HG03521 (cell line): ENCODE measurements around the gene TNFRSF12A.

Experiments
- ATAC-seq: cut with Tn5 transposase; IDR thresholded peaks from one replicate; pipeline ENCODE4 v1.9.1; 2021; ENCODE audit warnings: mild to moderate bottlenecking, moderate library complexity; ENCODE audit not compliant: unreplicated experiment

TNFRSF12A gene

DNA sequence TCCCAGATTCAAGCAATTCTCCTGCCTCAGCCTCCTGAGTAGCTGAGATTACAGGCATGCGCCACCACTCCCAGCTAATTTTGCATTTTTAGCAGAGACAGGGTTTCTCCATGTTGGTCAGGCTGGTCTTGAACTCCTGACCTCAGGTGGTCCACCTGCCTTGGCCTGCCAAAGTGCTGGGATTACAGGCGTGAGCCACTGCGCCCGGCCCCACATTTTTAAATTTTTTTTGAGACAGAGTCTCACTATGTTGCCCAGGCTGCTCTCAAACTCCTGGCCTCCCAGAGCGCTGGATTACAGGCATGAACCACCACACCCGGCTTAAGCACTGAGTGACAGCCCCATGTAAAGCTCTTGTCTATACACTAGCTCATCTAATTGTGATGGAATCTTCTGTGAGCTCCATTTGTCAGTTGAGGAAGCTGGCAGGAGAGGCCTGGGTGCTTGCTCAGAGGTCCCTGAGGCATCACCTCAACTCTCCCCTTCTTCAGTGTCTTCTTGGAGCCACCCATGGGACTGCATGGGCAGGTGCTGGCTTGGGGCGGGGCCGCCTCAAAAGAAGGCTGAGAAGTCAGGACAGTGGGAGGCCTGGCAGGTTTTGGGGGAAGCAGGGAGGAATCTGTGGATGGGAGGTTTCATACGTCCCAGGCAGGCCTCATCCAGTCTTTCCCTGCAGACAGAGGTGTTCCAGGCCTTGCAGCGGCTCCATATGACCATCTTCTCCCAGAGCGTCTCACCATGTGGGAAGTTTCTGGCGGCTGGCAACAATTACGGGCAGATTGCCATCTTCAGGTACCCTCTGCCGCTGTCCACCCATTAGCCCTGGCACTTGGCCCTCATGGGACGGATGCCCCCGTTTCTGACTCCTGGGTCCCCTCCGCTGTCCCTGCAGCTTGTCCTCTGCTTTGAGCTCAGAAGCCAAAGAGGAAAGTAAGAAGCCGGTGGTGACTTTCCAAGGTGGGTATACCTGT is 5.1 kb downstream of the TNFRSF12A start:
- no peak for ATAC-seq

DNA sequence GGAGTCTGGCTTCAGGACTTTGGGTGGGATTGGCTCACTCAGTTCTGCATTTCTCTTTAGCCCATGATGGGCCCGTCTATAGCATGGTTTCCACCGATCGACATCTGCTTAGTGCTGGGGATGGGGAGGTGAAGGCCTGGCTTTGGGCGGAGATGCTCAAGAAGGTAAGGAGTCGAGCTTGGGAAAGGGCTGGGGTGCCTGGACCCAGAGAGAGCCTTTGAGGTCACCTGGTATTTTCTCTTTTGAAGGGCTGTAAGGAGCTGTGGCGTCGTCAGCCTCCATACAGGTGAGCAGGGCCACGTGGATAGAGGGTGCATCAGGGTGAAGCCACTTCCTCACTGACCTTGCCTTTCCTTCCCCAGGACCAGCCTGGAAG is 5.8 kb downstream of the TNFRSF12A start:
- no peak for ATAC-seq

DNA sequence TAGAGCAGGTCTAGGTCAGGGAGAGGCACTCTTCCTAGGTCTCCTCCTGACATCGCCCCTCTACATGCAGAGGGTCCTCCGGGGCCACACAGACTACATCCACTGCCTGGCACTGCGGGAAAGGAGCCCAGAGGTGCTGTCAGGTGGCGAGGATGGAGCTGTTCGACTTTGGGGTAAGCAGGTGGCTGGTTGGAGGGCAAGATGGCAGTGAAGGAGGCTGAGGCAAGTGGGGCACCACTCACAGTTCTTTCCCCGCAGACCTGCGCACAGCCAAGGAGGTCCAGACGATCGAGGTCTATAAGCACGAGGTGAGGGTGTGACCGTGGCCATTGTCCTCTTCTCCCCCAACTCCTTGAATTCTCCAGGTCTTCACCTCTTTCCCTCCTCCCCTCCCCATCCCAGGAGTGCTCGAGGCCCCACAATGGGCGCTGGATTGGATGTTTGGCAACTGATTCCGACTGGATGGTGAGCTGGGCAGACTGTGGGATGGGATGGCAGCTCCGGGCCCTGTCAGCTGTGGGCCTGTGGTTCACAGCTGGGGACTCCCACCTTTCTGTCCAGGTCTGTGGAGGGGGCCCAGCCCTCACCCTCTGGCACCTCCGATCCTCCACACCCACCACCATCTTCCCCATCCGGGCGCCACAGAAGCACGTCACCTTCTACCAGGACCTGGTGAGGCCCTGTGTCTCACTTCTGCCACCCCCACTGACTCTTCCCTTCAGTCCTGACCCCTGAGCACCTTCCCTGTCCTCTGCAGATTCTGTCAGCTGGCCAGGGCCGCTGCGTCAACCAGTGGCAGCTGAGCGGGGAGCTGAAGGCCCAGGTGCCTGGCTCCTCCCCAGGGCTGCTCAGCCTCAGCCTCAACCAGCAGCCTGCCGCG is 6.7 kb downstream of the TNFRSF12A start:
- ATAC-seq = no peak

DNA sequence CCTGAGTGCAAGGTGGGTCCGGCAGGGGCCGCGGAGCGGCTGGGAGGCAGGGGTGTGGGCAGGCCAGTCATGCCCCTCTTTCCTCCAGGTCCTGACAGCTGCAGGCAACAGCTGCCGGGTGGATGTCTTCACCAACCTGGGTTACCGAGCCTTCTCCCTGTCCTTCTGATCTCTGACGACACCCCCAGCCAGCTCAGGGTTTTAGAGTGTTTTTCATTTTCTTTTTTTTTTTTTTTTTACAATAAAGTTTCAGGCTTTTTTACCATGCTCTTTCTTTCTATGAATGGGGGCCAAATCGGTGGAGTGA is 7.3 kb downstream of the TNFRSF12A start:
- no peak for ATAC-seq

DNA sequence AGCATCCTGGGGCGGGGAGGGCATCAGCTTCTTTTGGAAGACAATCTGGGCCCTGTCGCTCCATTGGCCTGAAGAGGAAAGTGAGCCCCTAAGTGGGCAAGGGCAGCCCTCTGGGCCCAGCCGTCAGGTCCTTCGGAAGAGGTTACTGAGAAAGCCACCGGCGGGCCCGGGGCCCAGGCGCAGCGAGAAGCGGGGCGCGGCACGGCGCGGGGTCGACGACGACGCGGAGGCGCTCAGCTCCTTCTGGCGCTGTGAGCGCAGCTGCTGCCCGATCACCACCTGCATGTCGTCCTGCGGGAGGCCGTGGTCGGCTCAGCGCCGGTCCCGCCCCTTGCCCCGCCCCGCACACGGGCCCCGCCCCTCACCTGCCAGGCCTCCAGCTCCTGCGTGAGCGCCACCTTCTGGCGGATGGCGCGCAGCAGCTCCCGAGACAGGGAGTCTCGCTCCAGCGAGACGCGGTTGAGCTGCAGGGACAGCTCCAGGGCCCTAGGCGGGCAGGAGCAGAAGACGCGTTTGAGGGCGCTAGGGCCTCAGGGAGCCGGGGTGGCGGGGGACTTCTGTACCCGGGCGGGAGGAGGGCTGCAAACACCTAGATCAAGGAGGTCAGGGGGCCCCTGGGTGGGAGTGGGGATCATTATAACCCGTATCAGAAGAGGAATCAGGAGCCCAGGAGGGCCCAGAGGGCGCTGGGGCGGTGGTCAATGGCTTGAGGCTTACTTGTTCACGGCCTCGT is 8.0 kb downstream of the TNFRSF12A start:
- ATAC-seq = no peak

DNA sequence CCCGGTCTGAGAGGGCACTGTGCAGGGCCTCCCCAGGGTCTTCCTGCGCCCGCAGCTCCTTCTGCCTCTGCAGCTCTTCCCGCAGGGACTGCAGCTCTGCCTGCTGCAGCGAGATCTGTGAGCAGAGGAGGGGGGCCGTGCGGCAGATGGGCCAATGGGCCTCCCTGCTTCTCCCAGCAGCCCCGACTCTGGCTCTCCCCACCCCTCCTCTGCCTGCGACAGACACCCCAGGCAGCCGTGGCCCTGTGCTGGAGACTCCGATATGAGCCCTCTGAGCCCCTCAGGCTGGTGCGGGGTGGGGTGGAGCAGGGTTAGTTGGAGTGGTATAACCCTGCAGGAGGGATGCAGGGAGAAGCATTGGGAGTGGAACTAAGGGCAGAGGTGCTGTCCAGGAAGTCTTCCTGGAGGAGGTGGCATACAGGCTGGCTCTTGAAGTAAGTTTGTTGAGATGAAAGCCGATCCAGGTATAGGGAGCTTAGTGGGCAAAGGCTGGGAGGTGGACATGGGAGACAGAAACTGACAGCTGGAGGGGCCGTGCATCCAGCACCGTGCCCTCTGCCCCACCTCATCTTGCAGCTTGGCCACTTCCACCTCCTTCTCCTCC is 8.7 kb downstream of the TNFRSF12A start:
- ATAC-seq = no peak

DNA sequence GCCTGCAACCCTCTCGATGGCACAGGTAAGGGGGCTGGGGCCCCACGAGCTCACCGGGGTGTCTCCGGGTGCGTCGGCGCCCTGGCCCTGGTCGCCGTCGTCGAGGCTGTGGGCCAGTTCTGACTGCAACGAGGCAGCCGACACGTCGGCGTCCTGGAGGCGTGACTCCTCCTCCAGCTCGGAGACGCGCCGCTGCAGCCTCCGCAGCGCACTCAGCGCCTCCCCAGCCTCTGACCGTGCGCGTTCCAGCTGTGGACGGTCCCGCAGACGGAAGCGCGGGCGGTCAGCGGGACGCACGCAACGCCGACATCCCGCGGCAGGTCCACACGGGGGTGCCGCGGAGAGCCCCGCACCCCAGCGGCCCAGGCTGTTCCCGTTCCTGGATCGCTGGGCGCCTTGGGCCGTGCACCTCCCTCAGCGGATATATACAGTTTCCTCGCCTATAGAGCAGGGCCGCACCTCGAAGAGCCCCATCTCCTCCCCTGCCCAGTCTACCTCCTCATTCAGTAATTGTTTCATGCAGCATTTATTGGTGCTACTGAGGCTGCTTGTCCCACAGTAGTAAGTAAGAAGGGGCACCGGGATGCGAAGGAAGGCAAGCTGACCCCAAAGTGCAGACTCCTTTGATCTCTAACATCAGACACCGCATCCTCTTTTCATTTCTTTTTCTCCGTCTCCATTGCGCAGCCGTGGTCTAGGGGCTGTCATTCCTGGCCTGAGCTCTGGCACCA is 9.5 kb downstream of the TNFRSF12A start:
- no peak for ATAC-seq

DNA sequence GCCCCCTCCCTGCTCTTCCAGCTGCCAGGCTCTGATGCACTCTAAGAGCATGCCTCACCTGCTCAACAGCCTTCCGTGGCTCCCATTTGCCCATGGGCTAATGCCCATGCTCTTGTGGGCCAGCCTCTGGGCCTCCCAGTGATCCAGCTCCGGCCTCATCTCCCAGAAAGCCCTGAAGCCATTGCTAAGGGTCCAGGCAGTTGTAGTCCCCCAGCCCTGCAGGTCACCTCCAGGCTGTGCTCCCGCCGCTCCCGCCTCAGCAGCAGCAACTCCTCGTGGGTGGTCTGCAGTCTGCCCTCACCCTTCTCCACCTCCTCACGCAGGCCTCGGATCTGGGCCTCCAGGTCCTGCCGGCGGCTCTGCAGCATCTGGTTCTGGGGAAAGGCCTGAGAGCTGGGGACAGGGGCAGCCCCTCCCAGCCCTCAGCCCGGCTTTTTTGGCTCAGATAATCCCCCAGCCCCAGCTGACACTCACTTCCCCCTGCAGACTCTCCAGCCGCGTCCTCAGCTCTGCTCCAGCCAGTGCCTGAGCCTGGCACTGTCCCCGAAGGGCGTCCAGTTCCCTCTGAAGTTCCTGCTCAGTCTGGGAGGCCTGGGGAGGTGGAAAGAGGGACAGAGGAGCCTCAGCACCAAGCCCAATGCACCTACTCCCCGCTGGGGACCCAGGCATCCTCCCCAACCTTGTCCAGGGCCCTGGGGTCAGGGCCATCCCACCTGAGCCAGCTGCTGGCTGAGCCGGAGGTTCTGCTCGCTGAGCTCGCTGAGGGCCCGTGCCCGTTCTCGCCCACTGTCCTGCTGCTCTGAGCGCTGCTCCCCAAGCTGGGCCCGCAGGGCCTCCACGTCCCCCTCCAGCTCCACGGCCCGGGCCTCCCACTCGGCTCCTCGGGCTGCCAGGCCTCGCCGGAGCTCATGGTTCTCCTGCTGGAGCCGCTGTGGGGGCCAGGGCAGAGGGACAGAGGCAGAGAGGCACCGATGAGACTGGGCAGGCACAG is 10.3 kb downstream of the TNFRSF12A start:
- no peak for ATAC-seq

DNA sequence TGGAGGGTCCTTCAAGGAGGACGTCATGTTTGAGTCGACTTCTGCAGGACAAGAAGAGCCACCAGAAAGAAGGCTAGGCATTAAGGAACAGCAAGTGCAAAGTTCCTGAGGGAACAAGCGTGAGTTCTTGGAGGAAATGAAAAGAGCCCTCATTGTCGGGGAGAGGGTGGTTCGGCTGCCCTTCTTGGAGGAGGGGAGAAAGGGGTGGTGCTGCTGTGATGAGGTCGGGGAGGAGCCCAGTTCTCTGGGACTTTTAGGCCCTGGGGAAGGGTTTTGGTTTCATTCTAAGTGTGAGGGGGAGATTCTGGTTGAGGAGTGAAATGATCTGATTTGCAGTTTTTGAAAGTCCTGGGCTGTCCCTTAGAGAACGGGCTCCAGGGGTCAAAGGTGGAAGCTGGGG is 12.5 kb downstream of the TNFRSF12A start:
- ATAC-seq = no peak

DNA sequence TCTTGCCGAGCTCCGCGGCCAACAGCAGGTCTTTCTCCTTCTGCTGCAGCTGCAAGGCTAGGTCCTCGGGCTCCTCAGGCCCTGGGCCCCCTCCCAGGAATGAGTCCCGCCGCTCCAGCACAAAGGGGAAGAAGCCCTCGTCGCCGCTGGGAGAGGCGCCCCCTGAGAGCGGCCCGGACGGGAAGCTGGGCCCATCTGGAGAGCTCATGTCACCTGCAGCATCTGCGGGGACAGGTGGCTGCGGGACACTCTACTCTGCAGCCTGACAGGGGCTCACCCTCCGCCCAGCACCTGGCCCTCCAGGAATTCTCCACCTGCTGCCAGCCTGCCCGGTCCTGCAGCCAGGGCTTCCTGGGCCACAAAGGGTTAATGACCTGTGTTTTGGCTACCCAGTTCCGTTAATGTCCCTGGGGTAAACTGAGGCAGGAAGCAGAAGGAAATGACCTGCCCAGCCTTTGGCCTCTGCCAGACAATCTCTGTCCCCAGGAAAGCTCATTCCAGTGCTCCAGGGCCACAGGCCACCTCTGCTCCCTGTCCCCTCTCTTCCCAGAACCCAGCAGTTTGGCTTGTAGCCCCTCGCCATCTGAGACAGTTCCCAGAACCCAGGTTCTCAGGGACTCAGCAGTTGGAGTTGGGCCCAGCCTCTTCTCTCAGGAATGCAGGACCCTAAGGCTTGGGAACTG is 15.3 kb downstream of the TNFRSF12A start:
- no peak for ATAC-seq

DNA sequence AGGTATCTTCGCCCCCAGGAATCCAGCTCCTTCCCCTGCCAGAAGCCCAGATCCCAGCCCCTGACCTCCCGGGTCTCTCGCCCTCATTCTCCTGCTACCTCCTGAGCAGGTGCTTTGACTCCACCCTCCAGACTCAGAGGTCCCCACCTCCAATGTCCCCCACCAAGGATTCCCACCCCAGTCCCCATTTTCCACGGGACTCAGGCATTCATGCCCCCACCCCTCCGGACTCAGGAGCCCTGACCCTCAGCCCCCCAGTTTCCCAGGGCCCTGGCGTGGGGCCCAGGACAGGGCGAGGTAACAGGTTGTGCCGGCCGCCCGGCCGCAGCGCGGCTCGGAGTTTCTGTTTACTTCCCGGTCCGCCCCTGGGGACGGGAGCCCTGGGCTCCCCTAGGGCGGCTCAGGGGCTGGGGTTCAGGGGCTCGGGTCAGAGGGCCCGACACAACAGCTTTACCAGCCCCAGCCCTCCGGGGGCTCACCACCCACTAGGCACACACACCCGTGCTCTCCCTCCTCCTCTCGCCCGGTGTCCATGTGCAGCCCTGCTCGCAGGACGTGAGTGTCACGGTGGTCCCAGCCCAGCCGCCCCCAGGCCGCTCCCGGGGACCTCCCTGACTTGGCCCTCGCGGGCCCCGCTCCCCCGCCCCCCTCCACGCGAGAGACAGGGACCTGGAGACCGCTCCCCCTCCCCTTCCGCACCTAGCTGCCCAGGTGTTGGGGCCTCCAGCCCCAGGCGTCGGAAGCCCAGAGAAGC is 16.0 kb downstream of the TNFRSF12A start:
- ATAC-seq = no peak

DNA sequence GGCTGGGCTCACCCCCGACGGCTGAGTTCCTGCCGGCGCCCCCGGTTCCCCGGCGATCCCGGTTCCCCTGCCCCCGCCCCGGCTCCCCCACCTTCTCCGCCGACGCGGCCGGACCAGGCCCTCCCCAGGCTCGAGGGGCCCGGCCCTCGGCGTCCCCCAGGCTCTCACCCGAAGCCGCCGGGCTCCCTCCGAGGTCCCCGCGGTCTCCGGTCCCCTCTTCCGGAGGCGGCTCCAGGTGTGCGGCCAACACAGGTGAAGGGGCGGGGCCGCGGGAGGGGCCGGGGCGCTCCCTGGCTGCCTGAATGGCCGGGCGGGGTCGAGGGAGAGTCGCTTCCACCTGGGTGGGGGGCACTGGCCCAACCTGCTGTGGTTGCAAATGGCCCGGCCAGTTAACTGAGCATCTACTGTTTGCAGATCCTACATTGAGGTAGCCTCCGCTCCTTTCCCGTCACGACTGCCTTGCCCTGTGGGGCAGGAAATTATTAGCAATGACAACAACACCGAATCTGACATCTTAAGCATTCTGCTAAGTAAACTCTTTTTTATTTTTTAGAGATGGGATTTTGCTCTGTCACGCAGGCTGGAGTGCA is 16.7 kb downstream of the TNFRSF12A start, which contains the start of gene BICDL2:
BICDL2 (minus strand) TSS at position 219 of the 590 bp plus-strand sequence. CDS start 1,448 bp downstream, outside the sequence.
- no peak for ATAC-seq

DNA sequence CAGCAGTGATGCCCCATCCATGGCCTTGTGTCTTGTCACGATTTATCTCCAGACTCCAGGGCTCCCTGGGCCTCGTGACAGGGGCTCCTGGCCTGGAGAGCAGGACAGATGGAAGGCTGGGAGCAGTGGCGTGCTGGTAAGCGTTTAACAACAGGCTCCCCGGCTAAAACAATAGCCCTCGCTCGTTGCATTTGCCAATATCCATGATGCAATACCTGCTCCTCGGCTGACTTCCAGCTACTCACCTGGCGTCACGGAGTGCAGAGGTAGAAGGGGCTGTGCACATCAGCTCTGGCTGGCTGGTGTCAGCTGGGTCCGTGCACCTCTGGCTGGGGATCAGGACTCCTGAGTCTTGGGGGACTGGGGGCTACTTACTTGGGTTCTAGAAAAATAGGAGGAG is 18.1 kb downstream of the TNFRSF12A start:
- no peak for ATAC-seq

DNA sequence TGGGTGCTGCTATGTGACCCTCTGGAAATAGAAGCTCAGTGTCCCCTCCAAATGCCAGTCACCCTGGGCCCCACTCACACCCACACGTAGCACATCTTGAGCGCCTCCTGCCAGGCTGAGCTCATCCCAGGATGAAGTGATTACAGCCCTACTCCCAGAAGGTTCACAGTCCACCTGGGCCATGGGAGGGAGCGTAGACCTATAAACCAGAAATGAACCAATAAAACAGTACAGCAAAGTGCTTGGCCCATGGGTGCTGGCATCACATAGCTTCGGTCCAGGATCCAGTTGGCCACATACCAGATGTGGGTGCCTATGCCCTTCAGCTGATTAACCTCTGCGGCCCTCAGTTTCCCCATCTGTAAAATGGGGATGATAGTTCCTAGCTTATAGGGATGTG is 18.7 kb downstream of the TNFRSF12A start:
- ATAC-seq = no peak

DNA sequence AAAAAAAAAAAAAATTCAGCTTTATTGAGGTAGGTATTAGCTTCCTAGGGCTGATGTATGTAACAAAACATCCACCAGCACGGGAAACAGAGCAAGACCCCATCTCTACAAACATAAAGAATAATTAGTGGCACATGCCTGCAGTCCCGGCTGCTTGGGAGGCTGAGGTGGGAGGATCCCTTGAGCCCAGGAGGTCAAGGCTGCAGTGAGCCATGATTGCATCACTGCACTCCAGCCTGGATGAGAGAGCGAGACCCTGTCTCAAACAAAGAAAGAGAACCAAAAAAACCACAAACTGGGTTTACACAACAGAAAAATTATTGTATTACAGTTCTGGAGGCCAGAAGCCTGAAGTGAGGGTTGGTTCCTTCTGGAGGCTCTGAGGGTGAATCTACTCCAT is 22.2 kb downstream of the TNFRSF12A start:
- no peak for ATAC-seq

DNA sequence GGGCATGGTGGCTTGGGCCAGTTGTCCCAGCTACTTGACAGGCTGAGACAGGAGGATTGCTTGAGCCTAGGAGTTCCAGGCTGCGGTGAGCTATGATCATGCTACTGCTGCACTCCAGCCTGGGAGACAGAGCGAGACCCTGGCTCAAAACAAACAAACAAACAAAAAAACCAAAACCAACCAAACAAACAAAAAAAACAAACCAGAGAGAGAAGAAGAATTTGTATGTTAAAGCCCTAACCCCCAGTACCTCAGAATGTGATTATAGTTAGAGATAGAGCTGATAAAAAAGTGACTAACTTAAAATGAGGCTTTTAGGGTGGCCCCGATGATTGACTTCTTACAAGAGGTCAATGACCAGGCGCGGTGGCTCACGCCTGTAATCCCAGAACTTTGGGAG is 24.5 kb downstream of the TNFRSF12A start:
- no peak for ATAC-seq
